GM12878 (cell line): Measurements from ENCODE around the gene PLA2G4E. TPM values are rescaled to one million over a fixed set of nuclear protein-coding genes. Genes with fewer than 3 reads are reported as not detected.
A peak's percentile ranks its signal among the peaks of the same experiment; 100 is the strongest.

Source experiments
- ATAC-seq: fragments of 200-7000 bp; cut with Tn5 transposase; 3 replicates; pipeline ENCODE4 v1.9.1; 2020; ENCODE audit warnings: mild to moderate bottlenecking, moderate library complexity
- BruUV-seq: library from RNA; stranded (reverse); fragments of 400-500 nt; replicated peaks from 2 replicates; lab custom pipeline; 2021; lab: Mats Ljungman, UMichigan
- CTCF ChIA-PET: fragments of 300-600 bp; sonication (Branson Sonifier 250); formaldehyde crosslinking; extraction: SDS; loops from one replicate; lab custom pipeline; 2021; ENCODE audit warnings: inconsistent platforms; lab: Yijun Ruan, JAX
- POLR2A ChIA-PET: fragments of 350-600 bp; formaldehyde crosslinking; extraction: SDS; loops from one replicate; lab custom pipeline; 2021; ENCODE audit warnings: inconsistent platforms; lab: Charles Lee
- RAD21 ChIA-PET: fragments of 300-600 bp; sonication (Branson Sonifier 250); formaldehyde crosslinking; loops from one replicate; lab custom pipeline; 2023; ENCODE audit warnings: antibody characterized with exemption; ENCODE audit not compliant: unreplicated experiment; lab: Charles Lee
- SMC1A ChIA-PET: fragments of 300-600 bp; sonication (Branson Sonifier 250); formaldehyde crosslinking; loops from one replicate; lab custom pipeline; 2023; ENCODE audit not compliant: unreplicated experiment, uncharacterized antibody; lab: Charles Lee
- DNase-seq: peaks from one replicate; pipeline ENCODE4 v3.0.0-alpha.2; 2011; ENCODE audit warnings: low read depth, low spot score
- FAIRE-seq: peaks from 3 replicates; lab custom pipeline; 2011; peaks lifted over from hg19 to GRCh38; lab: Jason Lieb, UNC
- H2AFZ ChIP-seq: 2 replicates; pipeline ENCODE4 v1.6.0; 2011; ENCODE audit warnings: low read depth, low read length, control low read depth; ENCODE audit not compliant: control insufficient read depth
- H3K27ac ChIP-seq: 2 replicates; pipeline ENCODE4 v1.5.1; 2011; ENCODE audit warnings: control low read depth; ENCODE audit not compliant: control insufficient read depth, insufficient read depth
- H3K27me3 ChIP-seq, 2 experiments: replicated peaks in 1 of 2; 2 replicates each; pipeline versions ENCODE4 v1.6.0 to v1.6.1; 2011; ENCODE audit warnings: low read length in 1 of 2; ENCODE audit not compliant: control insufficient read depth in 2 of 2, insufficient read depth in 2 of 2
- H3K36me3 ChIP-seq, 2 experiments: 2 replicates each; pipeline ENCODE4 v1.5.1; 2011; ENCODE audit warnings: low read length in 1 of 2; ENCODE audit not compliant: control insufficient read depth in 2 of 2, insufficient read depth in 2 of 2
- H3K4me1 ChIP-seq: 2 replicates; pipeline ENCODE4 v1.6.1; 2011; ENCODE audit warnings: mild to moderate bottlenecking, low read length, moderate library complexity, mixed read lengths; ENCODE audit not compliant: control insufficient read depth, insufficient read depth
- H3K4me2 ChIP-seq: 2 replicates; pipeline ENCODE4 v1.6.0; 2011; ENCODE audit warnings: control low read depth; ENCODE audit not compliant: control insufficient read depth, insufficient read depth
- H3K4me3 ChIP-seq: fragments of 200-600 bp; sonication (generic); 2 replicates; pipeline ENCODE4 v1.5.1; 2016
- H3K79me2 ChIP-seq: 2 replicates; pipeline ENCODE4 v1.6.0; 2011; ENCODE audit warnings: low read length; ENCODE audit not compliant: control insufficient read depth, insufficient read depth
- H3K9ac ChIP-seq: 2 replicates; pipeline ENCODE4 v1.8.0; 2011; ENCODE audit warnings: low read length, control low read depth, mixed read lengths; ENCODE audit not compliant: control insufficient read depth, insufficient read depth
- H3K9me3 ChIP-seq: replicated peaks from 3 replicates; pipeline ENCODE4 v1.5.1; 2011; ENCODE audit warnings: mild to moderate bottlenecking, low read length; ENCODE audit not compliant: control insufficient read depth, insufficient read depth
- H4K20me1 ChIP-seq: 2 replicates; pipeline ENCODE4 v1.6.0; 2011; ENCODE audit not compliant: control insufficient read depth, insufficient read depth
- ATF2 ChIP-seq: IDR thresholded peaks from 2 replicates; pipeline ENCODE4 v1.6.1; 2012; ENCODE audit warnings: low read length, inconsistent platforms
- BACH1 ChIP-seq: fragments of 450-650 bp; IDR thresholded peaks from 2 replicates; pipeline ENCODE4 v1.6.1; 2017; ENCODE audit warnings: mild to moderate bottlenecking, borderline replicate concordance
- CHD4 ChIP-seq: fragments of 200-600 bp; sonication (generic); IDR thresholded peaks from 2 replicates; pipeline ENCODE4 v1.6.1; 2016; ENCODE audit warnings: mild to moderate bottlenecking
- HDAC2 ChIP-seq: fragments of 200-600 bp; sonication (generic); IDR thresholded peaks from 2 replicates; pipeline ENCODE4 v1.6.1; 2017
- JUNB ChIP-seq: IDR thresholded peaks from 2 replicates; pipeline ENCODE4 v1.6.1; 2016; ENCODE audit warnings: antibody characterized with exemption, mild to moderate bottlenecking
- KLF5 ChIP-seq: fragments of 450-650 bp; IDR thresholded peaks from 2 replicates; pipeline ENCODE4 v1.6.1; 2014; ENCODE audit warnings: mild to moderate bottlenecking; ENCODE audit not compliant: partially characterized antibody
- MEF2B ChIP-seq: fragments of 450-650 bp; IDR thresholded peaks from 2 replicates; pipeline ENCODE4 v1.6.1; 2018; ENCODE audit warnings: mild to moderate bottlenecking, moderate library complexity; ENCODE audit not compliant: partially characterized antibody, poor library complexity, severe bottlenecking
- MLLT1 ChIP-seq: fragments of 450-650 bp; IDR thresholded peaks from 2 replicates; pipeline ENCODE4 v1.6.1; 2016; ENCODE audit warnings: mild to moderate bottlenecking
- NFYA ChIP-seq: IDR thresholded peaks from 2 replicates; pipeline ENCODE4 v1.6.1; 2011; ENCODE audit warnings: low read depth, mild to moderate bottlenecking, low read length, improper control_type of control experiment, borderline replicate concordance
- PKNOX1 ChIP-seq: fragments of 450-650 bp; IDR thresholded peaks from 2 replicates; pipeline ENCODE4 v1.6.1; 2016; ENCODE audit warnings: mild to moderate bottlenecking
- POLR2AphosphoS2 ChIP-seq: IDR thresholded peaks from 2 replicates; pipeline ENCODE4 v1.6.1; 2011; ENCODE audit warnings: low read depth, mild to moderate bottlenecking, low read length, improper control_type of control experiment, moderate library complexity
- SIN3A ChIP-seq: IDR thresholded peaks from 2 replicates; pipeline ENCODE4 v1.6.1; 2012; ENCODE audit warnings: low read depth, low read length, improper control_type of control experiment
- SMAD1 ChIP-seq: fragments of 450-650 bp; IDR thresholded peaks from 2 replicates; pipeline ENCODE4 v1.6.1; 2018; ENCODE audit warnings: mild to moderate bottlenecking, low read depth; ENCODE audit not compliant: partially characterized antibody
- TCF12 ChIP-seq: IDR thresholded peaks from 2 replicates; pipeline ENCODE4 v1.6.1; 2011; ENCODE audit warnings: low read depth, mild to moderate bottlenecking, low read length
- ZBTB33 ChIP-seq: fragments of 450-650 bp; IDR thresholded peaks from 2 replicates; pipeline ENCODE4 v1.6.1; 2017; ENCODE audit warnings: mild to moderate bottlenecking
- WGBS: methylation state at CpG from one replicate; pipeline ENCODE4 v1.1.6; 2016; ENCODE audit warnings: low lambda C conversion rate; ENCODE audit not compliant: insufficient replicate concordance, insufficient coverage; ENCODE audit errors: missing lambda C conversion rate; 5-methylcytosine and 5-hydroxymethylcytosine counted together
- in situ Hi-C: fragments of 300-500 bp; cut with MboI; formaldehyde crosslinking; loops from 9 replicates; pipeline ENCODE4 v1.14.3; 2018; ENCODE audit warnings: mixed read lengths
- intact Hi-C: fragments of 100-400 bp; cut with micrococcal nuclease; formaldehyde crosslinking; loops from one replicate; pipeline ENCODE4 v1.14.2; 2022; ENCODE audit not compliant: unreplicated experiment
- polyA plus RNA-seq, 11 experiments: library from polyadenylated mRNA; depleted of rRNA in 4 of 11; unstranded in 6 of 11; stranded (reverse) in 5 of 11; fragments of >200 nt; fragmentation: Nextera tagmentation in 4 of 11; fragmentation: Illumina TruSeq in 1 of 11; extraction: Ambion mirVana in 4 of 11; extraction: Trizol in 1 of 11; gene quantifications; 1 replicate in 1 of 11; 2 replicates in 10 of 11; pipeline versions ENCODE4 v1.2.1 to v1.2.3, GENCODE V29; 2011 to 2016; ENCODE audit warnings: inconsistent platforms in 2 of 11, missing spikeins in 2 of 11, low read depth in 1 of 11
- total RNA-seq, 4 experiments: library from RNA; depleted of rRNA in 3 of 4; stranded (reverse); fragments of >200 nt in 3 of 4; fragmentation: Illumina TruSeq in 1 of 4; extraction: Trizol in 1 of 4; gene quantifications; 2 replicates each; pipeline versions ENCODE4 v1.2.1 to v1.2.3, GENCODE V29; 2013 to 2021

The PLA2G4E gene
- total and polyA plus RNA-seq, 10 of the 15 experiments (the other 5 are each of a cell fraction or from before 2014, with no cell fraction given), result 0.05 to 0.32 (median 0.06) TPM; not detected in 5

GRCh38 chr15:41935566-41936020 is 85.2 kb downstream of the PLA2G4E start (continued):
- peak; percentile 91 for TF ChIP-seq PKNOX1

- FAIRE-seq, result peak; percentile 70
- in situ Hi-C loops (no loop called here), intact Hi-C loops (loop anchor here (2.0 kb wide), 2 partner anchors 22 to 36 kb away; no protein-coding TSS in a partner anchor)
- peaks cover 49% of the 10 kb centered on the region for H3K4me1 ChIP-seq
- H3K27me3 ChIP-seq, result no peaks in the 10 kb centered on the region
- CTCF ChIA-PET, result interaction anchor here (0.6 to 1.9 kb wide), 3 partner anchors 30 to 121 kb away, joined by 3 to 4 read pairs (median 4); no protein-coding TSS in a partner anchor
- 39% methylated on average over 4 of the region's 4 CpGs for WGBS
- H3K9ac ChIP-seq, result no peak overlapping the region
- peaks cover 5 to 29% of the 10 kb centered on the region in 2 experiments for H3K36me3 ChIP-seq
- peaks cover 36% of the 10 kb centered on the region for H3K79me2 ChIP-seq
- H2AFZ ChIP-seq, result no peak overlapping the region
- SMC1A ChIA-PET, result interaction anchor here (4.3 to 12.1 kb wide), 3 partner anchors 22 to 35 kb away, joined by 20 to 179 read pairs (median 22); partner anchors contain the start of gene EHD4
- 0 out of 2 replicates have a peak overlapping the region, but pooled peaks have one; percentile 3 for H3K4me3 ChIP-seq
- POLR2A ChIA-PET, result interaction anchor here (0.5 to 4.5 kb wide), 9 partner anchors 16 to 562 kb away, joined by 3 to 42 read pairs (median 4); partner anchors contain the start of gene EHD4
- no TSS peak for BruUV-seq
- H3K27ac ChIP-seq, result peak overlapping the region; percentile 56
- ATAC-seq, result peak; percentile 77
- peak overlapping the region; percentile 58 for H3K4me2 ChIP-seq
- RAD21 ChIA-PET, result interaction anchor here (1.8 to 2.8 kb wide), 2 partner anchors 32 to 34 kb away, joined by 8 to 18 read pairs; no protein-coding TSS in a partner anchor
- no peak for DNase-seq
- H3K9me3 ChIP-seq, result no peaks in the 10 kb centered on the region
- H4K20me1 ChIP-seq, result no peaks in the 10 kb centered on the region
- TF ChIP-seq KLF5, result no peak
- TF ChIP-seq CHD4, result no peak
- peak; percentile 61 for TF ChIP-seq MEF2B
- no peak for TF ChIP-seq ATF2
- TF ChIP-seq HDAC2, result no peak
- TF ChIP-seq BACH1, result no peak
- TF ChIP-seq POLR2AphosphoS2, result no peak
- TF ChIP-seq NFYA, result no peak
- 0 out of 2 replicates have a peak, but pooled peaks have one; percentile 56 for TF ChIP-seq TCF12
- TF ChIP-seq SMAD1, result no peak
- TF ChIP-seq JUNB, result no peak
- TF ChIP-seq SIN3A, result no peak
- TF ChIP-seq ZBTB33, result no peak
- no peak for TF ChIP-seq MLLT1
These were observed 86.0 kb downstream of the PLA2G4E start for GRCh38 chr15:41934843-41935242.
